GM12864 (cell line): ENCODE measurements around the gene TRIM45.
"Not testable (repeated sequence)": the region's sequence is repeated elsewhere in the genome, so short reads cannot be mapped to it uniquely, and the experiment has no call there.

Experiments used
- DNase-seq: peaks from one replicate; pipeline ENCODE4 v3.0.0-alpha.2; 2011; ENCODE audit warnings: low read depth
- H3K4me3 ChIP-seq: 2 replicates; pipeline ENCODE4 v1.5.1; 2011; ENCODE audit warnings: mild to moderate bottlenecking, low read depth, low read length, control low read depth
- CTCF ChIP-seq: IDR thresholded peaks from 2 replicates; pipeline ENCODE4 v1.5.1; 2011; ENCODE audit warnings: low read depth, mild to moderate bottlenecking, moderate library complexity, low read length, control low read depth, inconsistent platforms; ENCODE audit errors: missing control alignments

The TRIM45 gene

GRCh38 chr1:117161887-117162286, 40.3 kb upstream of the TRIM45 start:
- TF ChIP-seq CTCF: no peak
- DNase-seq: no peak
- no peak overlapping the region for H3K4me3 ChIP-seq

GRCh38 chr1:117151305-117151704, 29.8 kb upstream of the TRIM45 start:
- not testable (repeated sequence) for H3K4me3 ChIP-seq, DNase-seq

- no peak for DNase-seq
- TF ChIP-seq CTCF: no peak
- no peak overlapping the region for H3K4me3 ChIP-seq
Observed at GRCh38 chr1:117150316-117150715, 28.8 kb upstream of the TRIM45 start.

- no peak for TF ChIP-seq CTCF
- H3K4me3 ChIP-seq: no peak overlapping the region
- DNase-seq: no peak
Observed at GRCh38 chr1:117147856-117148588, 26.5 kb upstream of the TRIM45 start.

- H3K4me3 ChIP-seq: no peak overlapping the region
- no peak for TF ChIP-seq CTCF
- no peak for DNase-seq
Observed at GRCh38 chr1:117147341-117147831, 25.8 kb upstream of the TRIM45 start.

GRCh38 chr1:117146575-117147340, 25.2 kb upstream of the TRIM45 start:
- DNase-seq: no peak
- no peak overlapping the region for H3K4me3 ChIP-seq
- TF ChIP-seq CTCF: no peak

GRCh38 chr1:117146072-117146471, 24.5 kb upstream of the TRIM45 start:
- no peak overlapping the region for H3K4me3 ChIP-seq
- no peak for TF ChIP-seq CTCF
- no peak for DNase-seq
